AG09319 (cell line): ENCODE measurements around the gene ARSG.
"Not testable (repeated sequence)": the region's sequence is repeated elsewhere in the genome, so short reads cannot be mapped to it uniquely, and the experiment has no call there.

Source experiments
- DNase-seq: peaks from one replicate; pipeline ENCODE4 v3.0.0-alpha.2; 2010; ENCODE audit warnings: low read depth; ENCODE audit errors: extremely low read depth
- CTCF ChIP-seq: IDR thresholded peaks from 2 replicates; pipeline ENCODE4 v1.5.1; 2011; ENCODE audit warnings: low read depth, mild to moderate bottlenecking, inconsistent platforms, low read length, moderate library complexity

Gene ARSG

GRCh38 chr17:68290955-68291835 lies at the start of gene ARSG, which contains the start of gene SLC16A6:
Gene ARSG (plus strand): TSS chr17:68291495. CDS start chr17:68307494, 15,999 bp downstream.
Gene SLC16A6 (minus strand): TSS chr17:68291127. CDS start chr17:68278320, 12,807 bp downstream.
- TF ChIP-seq CTCF = no peak
- DNase-seq = no peak

GRCh38 chr17:68246271-68247028 lies 44.8 kb upstream of the ARSG start:
- DNase-seq = no peak
- no peak for TF ChIP-seq CTCF

- DNase-seq = peak; percentile 90
- TF ChIP-seq CTCF = no peak
Observed at GRCh38 chr17:68247445-68248198, 43.7 kb upstream of the ARSG start, which contains the start of gene AMZ2. Gene AMZ2 (plus strand): TSS chr17:68248043. CDS start chr17:68250188, 2,145 bp downstream.

- DNase-seq = peak; percentile 47
Observed at GRCh38 chr17:68248199-68248825, 43.0 kb upstream of the ARSG start.

GRCh38 chr17:68248891-68249290 lies 42.4 kb upstream of the ARSG start:
- no peak for TF ChIP-seq CTCF
- DNase-seq = no peak

More at GRCh38 chr17:68248199-68248825, 43.0 kb upstream of the ARSG start:
- no peak for TF ChIP-seq CTCF

- no peak for TF ChIP-seq CTCF
- no peak for DNase-seq
Observed at GRCh38 chr17:68249354-68249765, 41.9 kb upstream of the ARSG start.

GRCh38 chr17:68253426-68253825 lies 37.9 kb upstream of the ARSG start:
- DNase-seq = not testable (repeated sequence)
